GM12878 (cell line): ENCODE results near the gene PHOSPHO1. TPM values are rescaled to one million over a fixed set of nuclear protein-coding genes. Genes with fewer than 3 reads are reported as not detected.

Source experiments
- ATAC-seq: fragments of 200-7000 bp; cut with Tn5 transposase; 3 replicates; pipeline ENCODE4 v1.9.1; 2020; ENCODE audit warnings: mild to moderate bottlenecking, moderate library complexity
- BruUV-seq: library from RNA; stranded (reverse); fragments of 400-500 nt; replicated peaks from 2 replicates; lab custom pipeline; 2021; lab: Mats Ljungman, UMichigan
- CTCF ChIA-PET: fragments of 300-600 bp; sonication (Branson Sonifier 250); formaldehyde crosslinking; extraction: SDS; loops from one replicate; lab custom pipeline; 2021; ENCODE audit warnings: inconsistent platforms; lab: Yijun Ruan, JAX
- POLR2A ChIA-PET: fragments of 350-600 bp; formaldehyde crosslinking; extraction: SDS; loops from one replicate; lab custom pipeline; 2021; ENCODE audit warnings: inconsistent platforms; lab: Charles Lee
- RAD21 ChIA-PET: fragments of 300-600 bp; sonication (Branson Sonifier 250); formaldehyde crosslinking; loops from one replicate; lab custom pipeline; 2023; ENCODE audit warnings: antibody characterized with exemption; ENCODE audit not compliant: unreplicated experiment; lab: Charles Lee
- SMC1A ChIA-PET: fragments of 300-600 bp; sonication (Branson Sonifier 250); formaldehyde crosslinking; loops from one replicate; lab custom pipeline; 2023; ENCODE audit not compliant: unreplicated experiment, uncharacterized antibody; lab: Charles Lee
- DNase-seq: peaks from one replicate; pipeline ENCODE4 v3.0.0-alpha.2; 2011; ENCODE audit warnings: low read depth, low spot score
- FAIRE-seq: peaks from 3 replicates; lab custom pipeline; 2011; peaks lifted over from hg19 to GRCh38; lab: Jason Lieb, UNC
- H2AFZ ChIP-seq: 2 replicates; pipeline ENCODE4 v1.6.0; 2011; ENCODE audit warnings: low read depth, low read length, control low read depth; ENCODE audit not compliant: control insufficient read depth
- H3K27ac ChIP-seq: 2 replicates; pipeline ENCODE4 v1.5.1; 2011; ENCODE audit warnings: control low read depth; ENCODE audit not compliant: control insufficient read depth, insufficient read depth
- H3K27me3 ChIP-seq, 2 experiments: replicated peaks in 1 of 2; 2 replicates each; pipeline versions ENCODE4 v1.6.0 to v1.6.1; 2011; ENCODE audit warnings: low read length in 1 of 2; ENCODE audit not compliant: control insufficient read depth in 2 of 2, insufficient read depth in 2 of 2
- H3K36me3 ChIP-seq, 2 experiments: 2 replicates each; pipeline ENCODE4 v1.5.1; 2011; ENCODE audit warnings: low read length in 1 of 2; ENCODE audit not compliant: control insufficient read depth in 2 of 2, insufficient read depth in 2 of 2
- H3K4me1 ChIP-seq: 2 replicates; pipeline ENCODE4 v1.6.1; 2011; ENCODE audit warnings: mild to moderate bottlenecking, low read length, moderate library complexity, mixed read lengths; ENCODE audit not compliant: control insufficient read depth, insufficient read depth
- H3K4me2 ChIP-seq: 2 replicates; pipeline ENCODE4 v1.6.0; 2011; ENCODE audit warnings: control low read depth; ENCODE audit not compliant: control insufficient read depth, insufficient read depth
- H3K4me3 ChIP-seq: fragments of 200-600 bp; sonication (generic); 2 replicates; pipeline ENCODE4 v1.5.1; 2016
- H3K79me2 ChIP-seq: 2 replicates; pipeline ENCODE4 v1.6.0; 2011; ENCODE audit warnings: low read length; ENCODE audit not compliant: control insufficient read depth, insufficient read depth
- H3K9ac ChIP-seq: 2 replicates; pipeline ENCODE4 v1.8.0; 2011; ENCODE audit warnings: low read length, control low read depth, mixed read lengths; ENCODE audit not compliant: control insufficient read depth, insufficient read depth
- H3K9me3 ChIP-seq: replicated peaks from 3 replicates; pipeline ENCODE4 v1.5.1; 2011; ENCODE audit warnings: mild to moderate bottlenecking, low read length; ENCODE audit not compliant: control insufficient read depth, insufficient read depth
- H4K20me1 ChIP-seq: 2 replicates; pipeline ENCODE4 v1.6.0; 2011; ENCODE audit not compliant: control insufficient read depth, insufficient read depth
- BCLAF1 ChIP-seq: fragments of 450-650 bp; IDR thresholded peaks from 2 replicates; pipeline ENCODE4 v1.6.1; 2017; ENCODE audit warnings: antibody characterized with exemption, mild to moderate bottlenecking, moderate library complexity
- IKZF1 ChIP-seq: fragments of 450-650 bp; conservative IDR thresholded peaks from 2 replicates; pipeline ENCODE4 v1.6.1; 2017; ENCODE audit warnings: antibody characterized with exemption, mild to moderate bottlenecking
- LARP7 ChIP-seq: fragments of 450-650 bp; IDR thresholded peaks from 2 replicates; pipeline ENCODE4 v1.6.1; 2017; ENCODE audit warnings: mild to moderate bottlenecking
- POU2F2 ChIP-seq: IDR thresholded peaks from 3 replicates; pipeline ENCODE4 v1.6.1; 2011; ENCODE audit warnings: low read depth, mild to moderate bottlenecking, low read length, borderline replicate concordance
- SMAD1 ChIP-seq: fragments of 450-650 bp; IDR thresholded peaks from 2 replicates; pipeline ENCODE4 v1.6.1; 2018; ENCODE audit warnings: mild to moderate bottlenecking, low read depth; ENCODE audit not compliant: partially characterized antibody
- WGBS: methylation state at CpG from one replicate; pipeline ENCODE4 v1.1.6; 2016; ENCODE audit warnings: low lambda C conversion rate; ENCODE audit not compliant: insufficient replicate concordance, insufficient coverage; ENCODE audit errors: missing lambda C conversion rate; 5-methylcytosine and 5-hydroxymethylcytosine counted together
- in situ Hi-C: fragments of 300-500 bp; cut with MboI; formaldehyde crosslinking; loops from 9 replicates; pipeline ENCODE4 v1.14.3; 2018; ENCODE audit warnings: mixed read lengths
- intact Hi-C: fragments of 100-400 bp; cut with micrococcal nuclease; formaldehyde crosslinking; loops from one replicate; pipeline ENCODE4 v1.14.2; 2022; ENCODE audit not compliant: unreplicated experiment
- polyA plus RNA-seq, 11 experiments: library from polyadenylated mRNA; depleted of rRNA in 4 of 11; unstranded in 6 of 11; stranded (reverse) in 5 of 11; fragments of >200 nt; fragmentation: Nextera tagmentation in 4 of 11; fragmentation: Illumina TruSeq in 1 of 11; extraction: Ambion mirVana in 4 of 11; extraction: Trizol in 1 of 11; gene quantifications; 1 replicate in 1 of 11; 2 replicates in 10 of 11; pipeline versions ENCODE4 v1.2.1 to v1.2.3, GENCODE V29; 2011 to 2016; ENCODE audit warnings: inconsistent platforms in 2 of 11, missing spikeins in 2 of 11, low read depth in 1 of 11
- total RNA-seq, 4 experiments: library from RNA; depleted of rRNA in 3 of 4; stranded (reverse); fragments of >200 nt in 3 of 4; fragmentation: Illumina TruSeq in 1 of 4; extraction: Trizol in 1 of 4; gene quantifications; 2 replicates each; pipeline versions ENCODE4 v1.2.1 to v1.2.3, GENCODE V29; 2013 to 2021

Gene PHOSPHO1
- total and polyA plus RNA-seq, 10 of the 15 experiments (the other 5 are each of a cell fraction or from before 2014, with no cell fraction given) = 0.03 to 1.5 (median 0.16) TPM; not detected in 2

GRCh38 chr17:49213847-49214246, 16.7 kb downstream of the PHOSPHO1 start:
- FAIRE-seq = no peak
- ChIA-PET POLR2A (interaction anchor here (1.4 to 13.2 kb wide), 3 partner anchors 12 to 305 kb away, joined by 3 to 537 read pairs (median 12); no protein-coding TSS in a partner anchor), CTCF (interaction anchor here (2.9 to 8.5 kb wide), 5 partner anchors 8 to 32 kb away, joined by 19 to 127 read pairs (median 45); no protein-coding TSS in a partner anchor), RAD21 (interaction anchor here (2.3 to 13.4 kb wide), 4 partner anchors 8 to 33 kb away, joined by 15 to 355 read pairs (median 39); no protein-coding TSS in a partner anchor), SMC1A (interaction anchor here (2.4 to 16.8 kb wide), 3 partner anchors 8 to 18 kb away, joined by 11 to 354 read pairs (median 22); no protein-coding TSS in a partner anchor)
- DNase-seq = no peak
- Histone ChIP-seq H3K27ac (peak overlapping the region; percentile 96), H3K9ac (peak overlapping the region; percentile 27), H2AFZ (no peak overlapping the region), H3K36me3 (peaks cover 5 to 16% of the 10 kb centered on the region in 2 experiments), H3K4me1 (peaks cover 54% of the 10 kb centered on the region), H3K9me3 (no peaks in the 10 kb centered on the region), H3K27me3 (no peaks in the 10 kb centered on the region), H4K20me1 (no peaks in the 10 kb centered on the region), H3K4me2 (peak overlapping the region; percentile 94), H3K79me2 (peaks cover 87% of the 10 kb centered on the region), H3K4me3 (peak overlapping the region; percentile 98)
- no peak for ATAC-seq
- 17% methylated on average over 2 of the region's 2 CpGs for WGBS
- TF ChIP-seq IKZF1 = 0 out of 2 replicates have a peak, but pooled peaks have one; percentile 15
- TF ChIP-seq BCLAF1 = no peak
- TF ChIP-seq SMAD1 = peak; percentile 8
- TF ChIP-seq LARP7 = 0 out of 2 replicates have a peak, but pooled peaks have one; percentile 11
- peak; percentile 83; the same call in 2 of the 3 replicates for TF ChIP-seq POU2F2
- in situ Hi-C loops = no loop called here
- no TSS peak for BruUV-seq
- intact Hi-C loops = no loop called here
